Gastroesophageal sphincter (tissue), 4 donors: ENCODE results near the gene RXYLT1. TPM values are rescaled to one million over a fixed set of nuclear protein-coding genes. Genes with fewer than 3 reads are reported as not detected.

ENCODE experiments used
- ATAC-seq: fragments of 150-250 bp; one replicate; pipeline ENCODE4 v1.9.1; 2016; ENCODE audit warnings: mild to moderate bottlenecking, moderate library complexity
- H3K27ac ChIP-seq, 4 donors: fragments of 200-600 bp; sonication (generic) in 3 of 4; 1 replicate in 3 of 4; 2 replicates in 1 of 4; pipeline ENCODE4 v1.5.1; 2016 to 2019
- H3K27me3 ChIP-seq: fragments of 200-600 bp; sonication (generic); one replicate; pipeline ENCODE4 v1.5.1; 2019
- H3K36me3 ChIP-seq, 2 donors: fragments of 200-600 bp; sonication (generic); one replicate each; pipeline ENCODE4 v1.5.1; 2019; ENCODE audit warnings: control low read depth in 1 of 2
- H3K4me1 ChIP-seq, 3 donors: fragments of 200-600 bp; sonication (generic); 1 replicate in 2 of 3; 2 replicates in 1 of 3; pipeline ENCODE4 v1.5.1; 2016 to 2019; ENCODE audit warnings: control low read depth in 2 of 3
- H3K4me3 ChIP-seq, 2 donors: fragments of 200-600 bp; sonication (generic); one replicate each; pipeline ENCODE4 v1.5.1; 2019; ENCODE audit warnings: mild to moderate bottlenecking in 1 of 2, moderate library complexity in 1 of 2
- H3K9me3 ChIP-seq, 3 donors: fragments of 200-600 bp; sonication (generic); one replicate each; pipeline ENCODE4 v1.5.1; 2017 to 2019; ENCODE audit warnings: control low read depth in 2 of 3
- EP300 ChIP-seq: sonication (generic); formaldehyde crosslinking; IDR thresholded peaks from one replicate; pipeline ENCODE4 v1.6.1; 2017; ENCODE audit warnings: antibody characterized with exemption, mild to moderate bottlenecking
- POLR2A ChIP-seq, 2 donors: fragments of 450-650 bp; IDR thresholded peaks; one replicate each; pipeline ENCODE4 v1.6.1; 2017; ENCODE audit warnings: antibody characterized with exemption in 2 of 2, mild to moderate bottlenecking in 2 of 2, moderate library complexity in 1 of 2
- POLR2AphosphoS5 ChIP-seq: sonication (generic); formaldehyde crosslinking; IDR thresholded peaks from one replicate; pipeline ENCODE4 v1.6.1; 2017; ENCODE audit warnings: antibody characterized with exemption
- WGBS, 2 donors: methylation state at CpG; one replicate each; pipeline ENCODE4 v1.1.5; 2018; ENCODE audit warnings: low coverage in 1 of 2; 5-methylcytosine and 5-hydroxymethylcytosine counted together
- total RNA-seq, 4 donors: library from RNA; depleted of rRNA; stranded (reverse); fragments of >200 nt; gene quantifications; one replicate each; pipeline ENCODE4 v1.1.0, GENCODE V29; 2016
- TF ChIP-seq, protein P1 (sequence below), 4 experiments: fragments of 200-600 bp in 2 of 4; fragments of 450-650 bp in 2 of 4; sonication (generic) in 1 of 4; IDR thresholded peaks; one replicate each; pipeline ENCODE4 v1.5.1; 2017 to 2019; ENCODE audit warnings: antibody characterized with exemption in 4 of 4, mild to moderate bottlenecking in 2 of 4, moderate library complexity in 2 of 4

Gene RXYLT1
- total RNA-seq, 4 donors from 2014 or later, result 15.4 to 36.3 (median 20.4) TPM

DNA sequence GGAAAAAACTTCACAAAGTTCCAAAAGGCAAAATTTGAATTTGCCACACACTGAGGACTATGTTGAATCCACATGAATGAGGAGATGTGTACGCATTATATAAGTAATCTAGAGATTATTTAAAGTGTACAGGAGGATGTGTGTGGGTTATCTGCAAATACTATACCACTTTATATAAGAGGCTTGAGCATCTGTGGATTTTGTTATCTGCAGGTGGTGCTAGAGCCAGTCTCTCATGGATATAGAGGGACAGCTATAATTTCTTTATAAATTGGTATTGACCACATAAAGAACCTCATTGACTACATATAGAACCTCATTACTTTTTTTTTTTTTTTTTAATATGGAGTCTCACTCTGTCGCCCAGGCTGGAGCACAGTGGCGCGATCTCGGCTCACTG is 32.2 kb upstream of the RXYLT1 start:
- no peaks in the 10 kb centered on the region for H3K4me1 ChIP-seq
- ATAC-seq, result no peak
- H3K9me3 ChIP-seq, result no peaks in the 10 kb centered on the region
- H3K36me3 ChIP-seq, result no peaks in the 10 kb centered on the region
- WGBS, 2 donors, result 60 to 80% methylated on average over 3 to 5 of the region's 5 CpGs
- TF ChIP-seq EP300, result no peak
- TF ChIP-seq POLR2AphosphoS5, result no peak
- TF ChIP-seq, protein P1, sequence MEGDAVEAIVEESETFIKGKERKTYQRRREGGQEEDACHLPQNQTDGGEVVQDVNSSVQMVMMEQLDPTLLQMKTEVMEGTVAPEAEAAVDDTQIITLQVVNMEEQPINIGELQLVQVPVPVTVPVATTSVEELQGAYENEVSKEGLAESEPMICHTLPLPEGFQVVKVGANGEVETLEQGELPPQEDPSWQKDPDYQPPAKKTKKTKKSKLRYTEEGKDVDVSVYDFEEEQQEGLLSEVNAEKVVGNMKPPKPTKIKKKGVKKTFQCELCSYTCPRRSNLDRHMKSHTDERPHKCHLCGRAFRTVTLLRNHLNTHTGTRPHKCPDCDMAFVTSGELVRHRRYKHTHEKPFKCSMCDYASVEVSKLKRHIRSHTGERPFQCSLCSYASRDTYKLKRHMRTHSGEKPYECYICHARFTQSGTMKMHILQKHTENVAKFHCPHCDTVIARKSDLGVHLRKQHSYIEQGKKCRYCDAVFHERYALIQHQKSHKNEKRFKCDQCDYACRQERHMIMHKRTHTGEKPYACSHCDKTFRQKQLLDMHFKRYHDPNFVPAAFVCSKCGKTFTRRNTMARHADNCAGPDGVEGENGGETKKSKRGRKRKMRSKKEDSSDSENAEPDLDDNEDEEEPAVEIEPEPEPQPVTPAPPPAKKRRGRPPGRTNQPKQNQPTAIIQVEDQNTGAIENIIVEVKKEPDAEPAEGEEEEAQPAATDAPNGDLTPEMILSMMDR (IDR thresholded peaks at IDR 0.05), result no peak
- TF ChIP-seq POLR2A (IDR thresholded peaks at IDR 0.05), result no peak
- H3K27ac ChIP-seq, result no peak overlapping the region
- no peaks in the 10 kb centered on the region for H3K27me3 ChIP-seq
- H3K4me3 ChIP-seq, result no peak overlapping the region

DNA sequence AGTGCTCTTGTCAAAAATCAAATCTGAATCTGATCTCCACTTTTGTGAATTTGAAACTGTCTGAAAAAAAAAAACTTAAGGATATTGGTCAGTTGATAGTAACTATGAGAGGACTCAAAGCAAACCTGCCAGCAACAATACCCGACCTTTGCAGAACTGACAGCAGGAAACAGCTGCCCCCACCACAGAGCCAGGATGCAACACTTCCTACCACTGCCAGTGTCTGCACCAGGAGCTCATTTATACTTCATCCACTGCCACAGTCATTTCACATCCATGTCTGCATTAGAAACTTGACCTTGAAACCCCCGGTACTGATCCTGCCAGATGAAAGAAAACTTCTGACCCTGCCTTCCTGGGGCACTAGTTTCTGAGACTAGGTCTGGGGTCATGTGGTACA is 27.4 kb upstream of the RXYLT1 start:
- TF ChIP-seq POLR2AphosphoS5, result no peak
- no peak for TF ChIP-seq POLR2A (IDR thresholded peaks at IDR 0.05)
- TF ChIP-seq, protein P1 (IDR thresholded peaks at IDR 0.05), result no peak
- no peak for TF ChIP-seq EP300
- no peaks in the 10 kb centered on the region for H3K36me3 ChIP-seq
- no peak overlapping the region for H3K4me3 ChIP-seq
- H3K4me1 ChIP-seq, result no peaks in the 10 kb centered on the region
- 24 to 38% methylated on average over 1 to 2 of the region's 2 CpGs for WGBS, 2 donors
- H3K9me3 ChIP-seq, result no peaks in the 10 kb centered on the region
- no peaks in the 10 kb centered on the region for H3K27me3 ChIP-seq
- no peak for ATAC-seq
- no peak overlapping the region for H3K27ac ChIP-seq

- WGBS, 2 donors, result 74 to 90% methylated on average over 2 of the region's 2 CpGs
- no peak for TF ChIP-seq POLR2AphosphoS5
- TF ChIP-seq POLR2A (IDR thresholded peaks at IDR 0.05), result no peak
- TF ChIP-seq, protein P1 (IDR thresholded peaks at IDR 0.05), result no peak
- TF ChIP-seq EP300, result no peak
These were observed 26.9 kb upstream of the RXYLT1 start for GRCh38 chr12:63752841-63753240.

GRCh38 chr12:63753743-63754142 is 26.0 kb upstream of the RXYLT1 start:
- peaks cover 3% of the 10 kb centered on the region for H3K27me3 ChIP-seq

More at GRCh38 chr12:63752841-63753240, 26.9 kb upstream of the RXYLT1 start:
- H3K4me1 ChIP-seq, result no peaks in the 10 kb centered on the region
- no peaks in the 10 kb centered on the region for H3K9me3 ChIP-seq
- no peaks in the 10 kb centered on the region for H3K27me3 ChIP-seq
- H3K27ac ChIP-seq, result no peak overlapping the region
- no peaks in the 10 kb centered on the region for H3K36me3 ChIP-seq
- no peak overlapping the region for H3K4me3 ChIP-seq
- ATAC-seq, result no peak

GRCh38 chr12:63764481-63764880 is 15.2 kb upstream of the RXYLT1 start:
- H3K9me3 ChIP-seq, result no peaks in the 10 kb centered on the region
- TF ChIP-seq POLR2AphosphoS5 (no peak), POLR2A (IDR thresholded peaks at IDR 0.05) (no peak), EP300 (no peak)
- no peak overlapping the region for H3K4me3 ChIP-seq
- no peaks in the 10 kb centered on the region for H3K4me1 ChIP-seq
- 72 to 73% methylated on average over 3 of the region's 3 CpGs for WGBS, 2 donors
- no peaks in the 10 kb centered on the region for H3K27me3 ChIP-seq
- no peaks in the 10 kb centered on the region for H3K36me3 ChIP-seq
- H3K27ac ChIP-seq, result no peak overlapping the region
- ATAC-seq, result no peak

More at GRCh38 chr12:63753743-63754142, 26.0 kb upstream of the RXYLT1 start:
- Histone ChIP-seq H3K27ac (no peak overlapping the region), H3K36me3 (no peaks in the 10 kb centered on the region), H3K9me3 (no peaks in the 10 kb centered on the region), H3K4me1 (no peaks in the 10 kb centered on the region), H3K4me3 (no peak overlapping the region)
- TF ChIP-seq, protein P1 (IDR thresholded peaks at IDR 0.05), result no peak
- no peak for TF ChIP-seq POLR2AphosphoS5
- TF ChIP-seq EP300, result no peak
- no peak for TF ChIP-seq POLR2A (IDR thresholded peaks at IDR 0.05)
- ATAC-seq, result no peak
